Thyroid gland (tissue), 4 donors: ENCODE data around the gene PTPRB. TPM values are rescaled to one million over a fixed set of nuclear protein-coding genes. Genes with fewer than 3 reads are reported as not detected.

Source experiments
- DNase-seq, 2 donors: peaks; one replicate each; pipeline ENCODE4 v3.0.0-alpha.2; 2019
- H3K27ac ChIP-seq, 3 donors: fragments of 200-600 bp; sonication (generic); 1 replicate in 2 of 3; 2 replicates in 1 of 3; pipeline ENCODE4 v1.5.1; 2016 to 2019; ENCODE audit warnings: mild to moderate bottlenecking in 1 of 3, moderate library complexity in 1 of 3
- H3K27me3 ChIP-seq: fragments of 200-600 bp; sonication (generic); one replicate; pipeline ENCODE4 v1.5.1; 2019
- H3K36me3 ChIP-seq, 2 donors: fragments of 200-600 bp; sonication (generic); one replicate each; pipeline ENCODE4 v1.5.1; 2016 to 2019
- H3K4me1 ChIP-seq, 2 donors: fragments of 200-600 bp; sonication (generic); one replicate each; pipeline ENCODE4 v1.5.1; 2017 to 2019
- H3K4me3 ChIP-seq, 3 donors: fragments of 200-600 bp; sonication (generic); replicated peaks in 1 of 3; 1 replicate in 2 of 3; 2 replicates in 1 of 3; pipeline ENCODE4 v1.5.1; 2016; ENCODE audit warnings: mild to moderate bottlenecking in 1 of 3
- H3K9me3 ChIP-seq: fragments of 200-600 bp; sonication (generic); one replicate; pipeline ENCODE4 v1.5.1; 2017
- POLR2A ChIP-seq, 2 donors: fragments of 450-650 bp; IDR thresholded peaks; one replicate each; pipeline ENCODE4 v1.6.1; 2017; ENCODE audit warnings: antibody characterized with exemption in 2 of 2, mild to moderate bottlenecking in 2 of 2, moderate library complexity in 1 of 2
- WGBS, 2 donors: methylation state at CpG; one replicate each; pipeline ENCODE4 v1.1.5; 2017; 5-methylcytosine and 5-hydroxymethylcytosine counted together
- intact Hi-C: fragments of 100-400 bp; cut with DNase I; formaldehyde crosslinking; loops from one replicate; pipeline ENCODE4 v1.15.1; 2023
- total RNA-seq, 4 donors: library from RNA; depleted of rRNA; stranded (reverse); fragments of >200 nt; gene quantifications; one replicate each; pipeline ENCODE4 v1.2.3, GENCODE V29; 2016
- TF ChIP-seq, protein P1 (sequence below), 6 experiments: fragments of 200-600 bp in 3 of 6; fragments of 450-650 bp in 3 of 6; sonication (generic) in 3 of 6; IDR thresholded peaks; one replicate each; pipeline ENCODE4 v1.5.1; 2016 to 2019; ENCODE audit warnings: antibody characterized with exemption in 6 of 6, mild to moderate bottlenecking in 2 of 6, inconsistent platforms in 1 of 6, moderate library complexity in 1 of 6

Gene PTPRB
- total RNA-seq, 4 donors from 2014 or later, result 24.4 to 75.3 (median 36.2) TPM

DNA sequence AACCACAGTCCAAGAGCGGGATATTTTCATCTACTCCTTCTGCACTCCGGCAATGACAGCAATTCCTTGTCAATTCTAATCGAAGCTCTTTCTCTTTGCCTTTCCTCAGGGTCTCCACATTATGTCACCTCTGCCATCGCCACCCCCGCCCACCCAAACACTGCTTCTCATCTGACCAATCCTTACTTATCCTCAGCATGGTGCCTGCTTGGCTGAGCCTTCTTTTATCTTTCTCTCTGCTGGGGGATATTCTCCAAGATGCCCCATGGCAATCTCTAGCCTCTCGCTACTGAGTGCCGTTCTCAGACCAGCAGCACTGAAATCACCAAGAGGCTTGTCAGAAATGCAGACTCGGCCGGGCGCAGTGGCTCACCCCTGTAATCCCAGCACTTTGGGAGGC is 100.6 kb downstream of the PTPRB start:
- DNase-seq, result no peak
- Histone ChIP-seq H3K27ac (peak overlapping the region in 1 of 3 donors; percentile 63), H3K27me3 (no peaks in the 10 kb centered on the region), H3K4me1 (no peaks in the 10 kb centered on the region), H3K4me3 (no peak overlapping the region), H3K9me3 (no peaks in the 10 kb centered on the region), H3K36me3 (no peaks in the 10 kb centered on the region)
- TF ChIP-seq POLR2A (IDR thresholded peaks at IDR 0.05), result no peak
- TF ChIP-seq, protein P1, sequence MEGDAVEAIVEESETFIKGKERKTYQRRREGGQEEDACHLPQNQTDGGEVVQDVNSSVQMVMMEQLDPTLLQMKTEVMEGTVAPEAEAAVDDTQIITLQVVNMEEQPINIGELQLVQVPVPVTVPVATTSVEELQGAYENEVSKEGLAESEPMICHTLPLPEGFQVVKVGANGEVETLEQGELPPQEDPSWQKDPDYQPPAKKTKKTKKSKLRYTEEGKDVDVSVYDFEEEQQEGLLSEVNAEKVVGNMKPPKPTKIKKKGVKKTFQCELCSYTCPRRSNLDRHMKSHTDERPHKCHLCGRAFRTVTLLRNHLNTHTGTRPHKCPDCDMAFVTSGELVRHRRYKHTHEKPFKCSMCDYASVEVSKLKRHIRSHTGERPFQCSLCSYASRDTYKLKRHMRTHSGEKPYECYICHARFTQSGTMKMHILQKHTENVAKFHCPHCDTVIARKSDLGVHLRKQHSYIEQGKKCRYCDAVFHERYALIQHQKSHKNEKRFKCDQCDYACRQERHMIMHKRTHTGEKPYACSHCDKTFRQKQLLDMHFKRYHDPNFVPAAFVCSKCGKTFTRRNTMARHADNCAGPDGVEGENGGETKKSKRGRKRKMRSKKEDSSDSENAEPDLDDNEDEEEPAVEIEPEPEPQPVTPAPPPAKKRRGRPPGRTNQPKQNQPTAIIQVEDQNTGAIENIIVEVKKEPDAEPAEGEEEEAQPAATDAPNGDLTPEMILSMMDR (IDR thresholded peaks at IDR 0.05), result no peak
- WGBS, 2 donors, result 85 to 91% methylated on average over 10 of the region's 10 CpGs
- intact Hi-C loops, result no loop called here

DNA sequence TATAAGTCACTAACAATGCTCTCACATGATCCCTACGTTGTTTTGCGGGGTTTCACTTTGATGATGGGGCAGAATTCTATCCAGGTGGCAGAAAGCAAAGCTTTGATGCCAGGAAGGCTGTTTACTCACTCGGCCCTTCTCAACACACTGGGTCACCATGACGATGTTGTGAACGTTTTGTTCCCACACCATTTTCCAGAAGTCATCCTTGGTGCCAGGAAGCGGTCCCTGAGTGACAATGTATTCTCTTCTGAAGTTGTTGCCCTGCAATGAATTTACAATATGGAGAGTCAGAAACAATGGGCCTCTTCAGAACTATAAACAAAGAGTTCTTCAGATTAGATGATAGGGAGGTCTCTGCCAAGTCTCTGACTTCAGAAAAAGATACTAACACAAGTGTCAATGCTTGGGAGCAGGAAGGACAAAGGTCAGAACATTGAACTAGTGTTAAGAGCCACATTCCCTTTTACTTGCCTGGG is 101.3 kb downstream of the PTPRB start:
- no peak overlapping the region for H3K4me3 ChIP-seq
- 68 to 69% methylated on average over 6 of the region's 6 CpGs for WGBS, 2 donors
- H3K27me3 ChIP-seq, result no peaks in the 10 kb centered on the region
- H3K27ac ChIP-seq, result peak overlapping the region in 2 of 3 donors; percentile 32 to 63
- no peaks in the 10 kb centered on the region for H3K36me3 ChIP-seq
- no peaks in the 10 kb centered on the region for H3K9me3 ChIP-seq
- H3K4me1 ChIP-seq, result no peaks in the 10 kb centered on the region
- TF ChIP-seq, protein P1 (IDR thresholded peaks at IDR 0.05), result no peak
- TF ChIP-seq POLR2A (IDR thresholded peaks at IDR 0.05), result no peak
- intact Hi-C loops, result no loop called here
- DNase-seq, result no peak

DNA sequence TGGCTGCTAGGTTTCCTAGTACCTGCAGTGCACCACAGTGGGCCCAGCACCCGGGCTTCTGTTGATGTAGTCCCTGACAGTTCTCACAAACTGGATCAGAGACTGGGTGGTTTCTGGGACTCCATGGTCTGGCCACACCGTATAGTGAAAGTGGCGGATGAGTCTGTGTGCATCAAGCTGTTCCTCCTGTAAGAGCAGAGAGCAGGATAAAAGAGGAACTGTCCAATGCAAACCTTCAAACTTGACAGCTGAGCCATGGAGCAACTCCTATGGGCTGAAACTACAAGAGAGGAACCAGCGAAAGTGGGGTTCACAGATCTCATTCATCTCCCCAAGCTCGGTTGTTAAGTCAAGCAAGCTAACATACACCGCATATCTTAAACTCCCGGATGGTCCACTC is 102.8 kb downstream of the PTPRB start:
- no peak for DNase-seq
- H3K4me3 ChIP-seq, result no peak overlapping the region
- no peaks in the 10 kb centered on the region for H3K4me1 ChIP-seq
- 92 to 96% methylated on average over 7 of the region's 7 CpGs for WGBS, 2 donors
- no peak overlapping the region for H3K27ac ChIP-seq
- no peaks in the 10 kb centered on the region for H3K36me3 ChIP-seq
- no peaks in the 10 kb centered on the region for H3K9me3 ChIP-seq
- intact Hi-C loops, result no loop called here
- H3K27me3 ChIP-seq, result no peaks in the 10 kb centered on the region
- TF ChIP-seq, protein P1 (IDR thresholded peaks at IDR 0.05), result no peak
- no peak for TF ChIP-seq POLR2A (IDR thresholded peaks at IDR 0.05)

DNA sequence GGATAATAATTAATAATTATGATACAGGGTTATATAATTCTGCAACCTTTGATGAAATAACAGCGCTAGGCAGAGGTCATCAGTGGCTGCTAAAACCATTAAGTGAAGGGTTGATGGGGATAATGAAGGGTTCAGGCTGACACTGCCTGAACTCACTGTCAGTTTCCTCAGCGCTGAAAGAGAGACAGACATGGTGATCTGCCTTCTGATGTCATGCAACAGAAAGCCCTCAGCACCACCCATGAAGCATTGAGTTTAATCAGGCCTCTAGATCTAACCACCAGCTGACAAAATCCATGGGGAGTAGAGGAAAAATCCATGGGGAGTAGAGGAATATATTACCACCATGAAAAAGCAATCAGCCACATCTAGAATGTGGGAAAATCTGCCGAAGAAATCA is 107.6 kb downstream of the PTPRB start:
- Histone ChIP-seq H3K4me3 (no peak overlapping the region), H3K4me1 (no peaks in the 10 kb centered on the region), H3K27me3 (no peaks in the 10 kb centered on the region), H3K27ac (no peak overlapping the region), H3K9me3 (no peaks in the 10 kb centered on the region), H3K36me3 (no peaks in the 10 kb centered on the region)
- intact Hi-C loops, result no loop called here
- 82 to 86% methylated on average over 3 of the region's 3 CpGs for WGBS, 2 donors
- no peak for DNase-seq
- TF ChIP-seq POLR2A (IDR thresholded peaks at IDR 0.05), result no peak
- TF ChIP-seq, protein P1 (IDR thresholded peaks at IDR 0.05), result no peak

DNA sequence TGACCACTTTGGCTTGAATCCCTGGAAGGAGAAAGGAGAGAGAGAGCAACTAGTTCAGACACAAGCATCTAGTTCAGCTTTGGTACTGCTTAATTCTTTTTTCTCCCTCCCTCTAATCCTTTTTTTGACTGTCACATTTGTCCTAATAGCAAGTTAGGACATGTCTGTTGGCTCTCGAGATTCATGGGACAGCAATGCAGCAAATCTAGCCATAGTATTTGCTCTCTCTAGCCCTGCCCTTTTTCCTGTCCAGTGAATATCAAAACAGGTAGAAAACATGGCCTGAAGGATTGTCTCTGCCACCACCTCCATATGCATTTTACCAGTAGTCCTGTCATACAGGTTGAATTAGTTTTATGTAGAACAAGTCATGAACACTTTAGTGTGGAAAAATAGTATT is 116.4 kb downstream of the PTPRB start:
- no peaks in the 10 kb centered on the region for H3K9me3 ChIP-seq
- TF ChIP-seq, protein P1 (IDR thresholded peaks at IDR 0.05), result no peak
- no peak for TF ChIP-seq POLR2A (IDR thresholded peaks at IDR 0.05)
- 73 to 87% methylated on average over 1 of the region's 1 CpG for WGBS, 2 donors
- DNase-seq, result no peak
- H3K4me3 ChIP-seq, result no peak overlapping the region
- no peaks in the 10 kb centered on the region for H3K4me1 ChIP-seq
- intact Hi-C loops, result no loop called here
- no peaks in the 10 kb centered on the region for H3K27me3 ChIP-seq
- H3K27ac ChIP-seq, result no peak overlapping the region
- no peaks in the 10 kb centered on the region for H3K36me3 ChIP-seq
